ENCODE data around the gene ADAMTS2.
"Not testable (repeated sequence)": the region's sequence is repeated elsewhere in the genome, so short reads cannot be mapped to it uniquely, and the experiment has no call there.

Gene ADAMTS2

GRCh38 chr5:179296150-179296821 lies 49.0 kb downstream of the ADAMTS2 start:
- no peak for DNase-seq (ENCODE audit: low read depth, low spot score)

- no peak for DNase-seq (ENCODE audit: low read depth, low spot score)
These were observed 49.5 kb downstream of the ADAMTS2 start for GRCh38 chr5:179295778-179296149.

- peak; percentile 45 for DNase-seq (ENCODE audit: low read depth, low spot score)
These were observed 50.1 kb downstream of the ADAMTS2 start for GRCh38 chr5:179294891-179295777.

GRCh38 chr5:179294131-179294780 lies 51.0 kb downstream of the ADAMTS2 start:
- no peak for DNase-seq (ENCODE audit: low read depth, low spot score)

GRCh38 chr5:179292681-179293635 lies 52.3 kb downstream of the ADAMTS2 start:
- no peak for DNase-seq (ENCODE audit: low read depth, low spot score)

- no peak for DNase-seq (ENCODE audit: low read depth, low spot score)
These were observed 53.1 kb downstream of the ADAMTS2 start for GRCh38 chr5:179292202-179292601.

GRCh38 chr5:179290681-179291540 lies 54.4 kb downstream of the ADAMTS2 start:
- no peak for DNase-seq (ENCODE audit: low read depth, low spot score)

- DNase-seq (ENCODE audit: low read depth, low spot score) = no peak
These were observed 55.4 kb downstream of the ADAMTS2 start for GRCh38 chr5:179289756-179290385.

- DNase-seq (ENCODE audit: low read depth, low spot score) = no peak
These were observed 56.5 kb downstream of the ADAMTS2 start for GRCh38 chr5:179288809-179289185.

GRCh38 chr5:179288101-179288808 lies 57.0 kb downstream of the ADAMTS2 start:
- DNase-seq (ENCODE audit: low read depth, low spot score) = no peak

- no peak for DNase-seq (ENCODE audit: low read depth, low spot score)
These were observed 57.6 kb downstream of the ADAMTS2 start for GRCh38 chr5:179287631-179288030.

GRCh38 chr5:179287071-179287470 lies 58.2 kb downstream of the ADAMTS2 start:
- DNase-seq (ENCODE audit: low read depth, low spot score) = no peak

- not testable (repeated sequence) for DNase-seq (ENCODE audit: low read depth, low spot score)
These were observed 59.5 kb downstream of the ADAMTS2 start for GRCh38 chr5:179285776-179286162.

GRCh38 chr5:179284751-179285631 lies 60.3 kb downstream of the ADAMTS2 start:
- peak; percentile 68 for DNase-seq (ENCODE audit: low read depth, low spot score)

- not testable (repeated sequence) for DNase-seq (ENCODE audit: low read depth, low spot score)
These were observed 61.4 kb downstream of the ADAMTS2 start for GRCh38 chr5:179283908-179284307.

- DNase-seq (ENCODE audit: low read depth, low spot score) = no peak
These were observed 63.6 kb downstream of the ADAMTS2 start for GRCh38 chr5:179281694-179282093.

- no peak for DNase-seq (ENCODE audit: low read depth, low spot score)
These were observed 65.2 kb downstream of the ADAMTS2 start for GRCh38 chr5:179280095-179280490.
